ENCODE measurements around the gene ZNF710.
A peak's percentile ranks its signal among the peaks of the same experiment; 100 is the strongest.

The ZNF710 gene

GRCh38 chr15:90019611-90020010, 18.5 kb downstream of the ZNF710 start:
- DNase-seq, result no peak

DNA sequence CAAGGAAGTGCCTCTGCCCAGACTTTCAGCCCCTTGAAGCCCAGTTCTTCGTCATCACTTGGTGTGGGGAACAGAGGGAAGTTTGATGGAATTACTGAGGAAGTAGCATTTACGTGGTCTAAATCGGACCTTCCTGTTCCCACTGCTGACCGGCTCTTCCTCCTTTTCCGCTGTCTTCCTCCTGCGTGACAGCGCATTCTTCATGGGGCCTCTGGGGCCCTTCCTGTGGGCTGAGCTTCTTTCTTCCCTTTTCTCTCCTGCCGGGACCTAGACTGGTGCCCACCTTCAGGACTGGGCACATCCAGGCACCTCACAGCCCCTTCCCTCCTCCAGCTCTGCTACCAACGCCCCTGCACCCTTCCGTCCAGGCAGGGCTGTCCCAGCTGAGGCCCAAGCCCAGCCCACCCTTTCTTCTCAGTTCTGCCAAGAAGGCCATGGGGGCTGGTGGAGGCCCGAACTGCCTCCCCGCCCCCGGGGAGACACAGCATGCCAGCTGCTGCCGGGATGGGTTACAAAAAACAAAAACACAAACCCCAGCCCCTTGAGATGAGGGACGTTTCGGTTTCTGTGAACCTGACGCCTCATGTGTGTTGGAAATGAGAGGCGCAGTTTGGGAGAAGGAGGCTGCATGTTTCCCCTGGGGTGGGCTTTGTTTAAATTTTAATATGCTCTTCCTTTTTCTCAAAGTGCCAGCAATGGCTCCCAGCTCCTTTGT, 19.1 kb downstream of the ZNF710 start:
- DNase-seq, result no peak

DNA sequence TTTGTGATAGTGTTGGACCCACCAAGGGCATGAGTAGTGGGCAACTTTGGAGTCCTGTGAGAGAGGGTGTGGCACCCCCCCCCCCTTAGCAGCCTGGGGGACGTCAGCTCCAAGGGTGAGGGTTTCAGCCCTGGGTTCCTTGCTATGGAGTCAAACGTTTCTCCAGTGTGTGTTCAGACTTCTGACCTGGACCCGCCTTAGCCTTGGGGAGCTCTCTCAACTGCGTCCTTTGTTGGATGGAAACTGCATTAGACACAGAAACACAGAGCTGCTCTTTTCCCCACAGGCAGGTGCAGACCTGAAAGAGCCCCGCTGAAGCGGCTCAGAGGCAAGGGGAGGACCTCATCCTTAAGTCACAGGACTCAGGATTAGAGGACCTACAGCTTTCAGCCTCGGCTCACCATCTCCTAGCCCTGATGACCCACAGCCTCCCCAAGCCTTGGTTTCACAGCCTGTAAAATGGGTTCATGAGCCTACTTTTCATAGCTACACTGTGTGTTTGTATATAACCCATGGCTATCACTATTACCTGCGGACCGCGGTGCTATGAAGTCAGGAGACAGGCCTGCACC, 19.9 kb downstream of the ZNF710 start:
- no peak for DNase-seq

- no peak for DNase-seq
Measured at GRCh38 chr15:90022345-90022744, 21.2 kb downstream of the ZNF710 start.

GRCh38 chr15:90022905-90023700, 22.0 kb downstream of the ZNF710 start:
- no peak for DNase-seq

- DNase-seq, result no peak
Measured at GRCh38 chr15:90024406-90024805, 23.3 kb downstream of the ZNF710 start.

- no peak for DNase-seq
Measured at GRCh38 chr15:90025489-90026033, 24.4 kb downstream of the ZNF710 start.

DNA sequence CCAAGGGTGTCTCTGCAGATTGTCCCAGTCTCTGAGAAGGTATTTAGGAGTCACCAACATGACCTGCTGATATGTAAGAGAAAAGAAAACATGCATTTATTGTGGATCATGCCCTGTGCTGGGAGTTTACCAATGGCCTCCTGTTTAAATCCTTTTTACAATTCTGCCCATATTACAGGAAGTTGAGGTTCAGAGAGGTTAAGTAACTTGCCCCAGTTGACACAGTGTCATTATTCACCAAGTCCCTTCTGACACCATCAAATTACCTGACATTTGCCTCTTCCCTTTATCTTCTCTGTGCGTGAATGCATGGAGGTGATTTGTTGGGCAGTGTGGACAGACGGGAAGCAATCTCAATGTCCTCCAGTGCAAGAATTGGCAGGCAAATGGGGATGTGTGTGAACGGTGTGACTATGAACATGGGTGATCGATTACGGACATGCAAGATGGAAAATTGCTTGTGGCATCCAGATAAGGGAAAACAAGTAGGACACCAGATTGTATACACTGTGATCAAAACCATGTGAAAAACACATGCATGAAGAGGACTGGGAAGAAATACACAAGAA, 27.3 kb downstream of the ZNF710 start:
- no peak for DNase-seq

GRCh38 chr15:90029024-90029423, 27.9 kb downstream of the ZNF710 start:
- DNase-seq, result no peak

- no peak for DNase-seq
Measured at GRCh38 chr15:90030376-90030775, 29.3 kb downstream of the ZNF710 start.

DNA sequence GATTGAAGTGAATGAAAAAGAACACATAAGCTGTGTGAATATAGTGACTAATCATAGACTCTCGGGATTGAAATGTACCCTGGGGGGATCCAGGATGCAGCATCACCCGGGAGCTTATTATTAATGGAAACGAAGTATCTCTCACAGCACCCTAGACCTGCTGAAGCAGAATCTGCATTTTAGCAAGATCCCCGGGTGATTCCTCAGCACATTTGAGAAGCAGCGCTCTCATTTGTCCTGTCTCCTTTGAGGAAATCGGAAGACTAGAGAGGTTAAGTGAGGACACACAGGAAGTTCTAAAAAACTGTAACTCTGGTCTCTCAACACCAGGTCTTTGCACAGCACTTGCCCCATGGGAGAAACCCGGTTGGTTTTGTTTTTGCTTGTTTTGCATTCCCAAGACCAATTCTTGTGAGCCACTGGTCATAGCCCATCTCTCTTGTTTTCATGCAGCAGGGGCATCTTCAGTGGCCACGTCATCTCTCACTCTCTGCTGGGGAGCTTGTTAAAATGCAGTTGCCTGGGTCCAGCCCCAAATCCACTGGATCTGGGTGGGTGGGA, 30.2 kb downstream of the ZNF710 start:
- no peak for DNase-seq

DNA sequence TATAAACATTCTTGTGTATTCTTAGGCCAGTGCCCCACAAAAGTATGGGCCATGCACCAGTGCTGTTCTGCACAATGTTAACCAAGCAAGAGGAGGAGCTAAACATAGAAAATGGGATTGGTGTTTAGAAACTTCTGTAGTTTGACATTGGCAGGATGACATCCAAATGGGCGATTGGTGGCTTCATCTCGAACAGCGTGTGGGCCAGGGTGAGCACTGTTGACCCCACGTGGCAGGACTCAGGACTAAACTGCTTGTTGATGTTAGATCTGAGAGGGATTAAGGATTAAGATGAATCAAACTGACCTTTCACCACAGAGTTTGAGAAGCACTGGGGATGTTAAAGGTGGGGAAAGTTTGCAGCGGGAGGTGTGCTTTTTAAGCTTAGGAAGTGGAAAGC, 31.9 kb downstream of the ZNF710 start:
- no peak for DNase-seq

- no peak for DNase-seq
Measured at GRCh38 chr15:90033448-90033847, 32.3 kb downstream of the ZNF710 start.

DNA sequence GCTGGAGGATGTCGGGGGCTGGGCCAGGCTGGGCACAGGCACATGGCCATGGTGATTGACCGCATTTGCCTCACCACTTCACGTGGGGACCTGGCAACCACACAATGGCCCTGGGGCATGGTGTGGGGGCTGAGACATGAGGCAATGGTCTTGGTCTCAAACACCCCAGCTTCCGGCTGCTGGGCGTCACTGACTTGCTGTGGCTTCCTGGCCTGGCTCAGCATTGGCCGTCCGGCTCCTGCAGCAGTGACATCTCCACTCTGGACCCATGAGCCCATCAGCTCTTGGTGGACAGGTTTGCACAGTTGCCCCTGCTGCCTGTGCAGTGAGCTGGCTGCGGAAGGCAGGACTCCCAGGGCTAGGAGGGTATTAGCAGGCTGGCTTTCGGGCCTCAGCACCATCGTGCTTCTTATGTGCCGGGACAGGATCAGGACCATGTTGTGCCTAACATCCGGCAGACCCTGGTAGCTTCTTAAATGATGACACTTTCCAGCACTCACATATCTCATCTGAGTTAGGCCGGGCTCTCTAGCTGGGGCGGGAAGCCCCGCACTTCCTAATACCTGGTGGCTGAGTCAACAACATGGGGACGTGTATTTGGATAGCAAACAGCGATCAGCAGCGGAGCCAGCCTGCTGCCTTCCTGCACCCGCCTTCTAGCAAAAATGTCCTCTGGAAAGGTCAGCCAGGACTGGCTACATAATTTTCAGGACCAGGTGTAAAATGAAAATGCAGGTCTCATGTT, 34.1 kb downstream of the ZNF710 start:
- DNase-seq, result no peak

- no peak for DNase-seq
Measured at GRCh38 chr15:90035840-90036230, 34.7 kb downstream of the ZNF710 start.

GRCh38 chr15:90036343-90036742, 35.2 kb downstream of the ZNF710 start:
- DNase-seq, result peak; percentile 46

GRCh38 chr15:90036806-90037510, 35.8 kb downstream of the ZNF710 start:
- DNase-seq, result no peak

DNA sequence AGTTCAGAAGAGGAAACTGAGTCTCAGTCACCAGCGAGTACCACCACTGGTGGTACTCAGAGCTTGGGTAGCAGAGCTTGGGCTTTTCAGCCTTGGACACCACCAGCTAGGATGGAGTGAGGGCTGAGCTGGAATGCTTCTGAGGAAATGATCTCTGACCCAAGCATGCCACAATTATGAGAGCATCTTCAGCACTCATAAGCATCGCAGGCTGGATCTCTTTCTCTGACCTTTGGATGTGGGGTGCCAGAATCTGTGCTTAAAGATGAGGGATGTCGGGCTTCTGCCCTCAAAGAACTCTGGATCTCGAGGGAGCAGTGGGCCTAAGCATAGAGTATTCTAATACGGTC, 36.4 kb downstream of the ZNF710 start:
- DNase-seq, result no peak

- no peak for DNase-seq
Measured at GRCh38 chr15:90037961-90038631, 37.0 kb downstream of the ZNF710 start.

DNA sequence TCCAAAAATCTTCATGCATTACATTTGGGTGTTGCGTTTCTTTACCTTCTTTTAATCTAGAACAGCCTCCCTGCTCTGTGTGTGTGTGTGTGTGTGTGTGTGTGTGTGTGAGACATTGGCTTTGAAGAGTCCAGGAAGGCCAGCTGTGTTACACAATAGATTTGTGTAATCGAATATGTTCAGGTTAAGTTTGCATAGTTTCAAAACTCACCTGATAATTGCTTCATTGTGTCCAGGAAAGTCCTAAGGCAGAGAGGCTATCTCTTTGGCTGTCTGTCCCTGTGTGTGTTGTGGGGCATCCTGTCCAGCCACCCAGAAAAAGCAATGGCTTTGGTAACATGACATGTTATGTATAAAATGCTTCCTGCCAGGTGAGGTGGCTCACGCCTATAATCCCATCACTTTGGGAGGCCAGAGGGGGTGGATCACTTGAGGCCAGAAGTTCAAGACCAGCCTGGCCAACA, 37.5 kb downstream of the ZNF710 start:
- DNase-seq, result no peak

DNA sequence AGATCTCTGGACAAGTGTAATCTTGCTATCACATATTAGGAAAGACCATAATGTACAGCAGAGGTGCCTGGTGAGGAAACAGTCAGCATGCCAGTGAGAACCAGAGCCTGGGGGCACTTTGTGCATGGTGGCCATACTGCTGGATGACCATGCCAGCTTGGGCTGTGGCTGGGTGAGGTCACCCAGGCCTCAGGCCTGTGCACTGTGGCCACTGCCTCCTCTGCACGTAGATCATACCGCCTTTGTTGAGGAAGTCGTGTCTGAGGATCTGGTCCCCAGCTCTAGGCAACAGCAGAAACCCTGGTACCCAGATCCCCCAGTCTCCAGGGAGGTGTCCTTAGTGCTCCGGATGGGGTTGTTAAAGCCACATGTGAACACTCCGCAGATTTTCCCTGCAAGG, 38.9 kb downstream of the ZNF710 start:
- DNase-seq, result no peak

Measured in retina (tissue), 1 donor.